ENCODE measurements around the gene RCSD1. TPM values are rescaled to one million over a fixed set of nuclear protein-coding genes. Genes with fewer than 3 reads are reported as not detected.

Gene RCSD1
- total RNA-seq, 1 donor from 2014 or later: 0.98 TPM

DNA sequence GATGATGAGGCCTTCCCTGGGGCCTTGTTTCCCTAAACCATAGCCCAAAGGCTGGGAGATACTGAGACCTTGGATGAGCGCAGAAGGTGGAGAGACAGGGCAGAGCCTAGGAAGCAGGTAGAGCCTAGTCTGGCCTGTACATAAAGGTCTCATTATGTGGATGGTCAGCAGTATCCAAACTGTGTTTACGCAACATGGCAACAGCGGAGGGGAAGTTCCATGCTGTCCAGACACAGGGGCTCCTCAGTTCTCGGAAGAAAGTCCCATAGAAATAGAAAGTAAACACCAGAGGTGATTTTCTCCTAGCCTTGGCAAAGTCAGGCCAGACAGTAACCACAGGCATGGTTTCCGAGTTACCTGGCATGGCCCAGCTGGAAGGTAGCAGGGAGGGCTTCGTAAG, 49.7 kb downstream of the RCSD1 start:
- H3K4me1 ChIP-seq (ENCODE audit: insufficient read depth, low read length): peaks cover 5% of the 10 kb centered on the region
- Mint-ChIP-seq H3K36me3 (ENCODE audit: low read depth, unreplicated experiment) (no peaks in the 10 kb centered on the region), H3K4me1 (ENCODE audit: low read depth, unreplicated experiment) (peaks cover 12% of the 10 kb centered on the region), H3K4me3 (ENCODE audit: unreplicated experiment) (no peak overlapping the region), H3K27me3 (ENCODE audit: low read depth, unreplicated experiment) (peaks cover 8% of the 10 kb centered on the region), H3K9me3 (ENCODE audit: unreplicated experiment) (no peaks in the 10 kb centered on the region), H3K27ac (ENCODE audit: unreplicated experiment) (no peak overlapping the region)
- FAIRE-seq: no peak
- TF ChIP-seq, protein P1, sequence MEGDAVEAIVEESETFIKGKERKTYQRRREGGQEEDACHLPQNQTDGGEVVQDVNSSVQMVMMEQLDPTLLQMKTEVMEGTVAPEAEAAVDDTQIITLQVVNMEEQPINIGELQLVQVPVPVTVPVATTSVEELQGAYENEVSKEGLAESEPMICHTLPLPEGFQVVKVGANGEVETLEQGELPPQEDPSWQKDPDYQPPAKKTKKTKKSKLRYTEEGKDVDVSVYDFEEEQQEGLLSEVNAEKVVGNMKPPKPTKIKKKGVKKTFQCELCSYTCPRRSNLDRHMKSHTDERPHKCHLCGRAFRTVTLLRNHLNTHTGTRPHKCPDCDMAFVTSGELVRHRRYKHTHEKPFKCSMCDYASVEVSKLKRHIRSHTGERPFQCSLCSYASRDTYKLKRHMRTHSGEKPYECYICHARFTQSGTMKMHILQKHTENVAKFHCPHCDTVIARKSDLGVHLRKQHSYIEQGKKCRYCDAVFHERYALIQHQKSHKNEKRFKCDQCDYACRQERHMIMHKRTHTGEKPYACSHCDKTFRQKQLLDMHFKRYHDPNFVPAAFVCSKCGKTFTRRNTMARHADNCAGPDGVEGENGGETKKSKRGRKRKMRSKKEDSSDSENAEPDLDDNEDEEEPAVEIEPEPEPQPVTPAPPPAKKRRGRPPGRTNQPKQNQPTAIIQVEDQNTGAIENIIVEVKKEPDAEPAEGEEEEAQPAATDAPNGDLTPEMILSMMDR (IDR thresholded peaks at IDR 0.05; ENCODE audit: insufficient read depth, low read depth, low read length): no peak
- no peak for TF ChIP-seq EZH2 (IDR thresholded peaks at IDR 0.05; ENCODE audit: insufficient read depth, low read length)
- H4K20me1 ChIP-seq (ENCODE audit: insufficient read depth, low read length): no peaks in the 10 kb centered on the region
- H3K79me2 ChIP-seq (ENCODE audit: insufficient read depth, low read length): no peaks in the 10 kb centered on the region
- DNase-seq (ENCODE audit: low read depth): no peak
- H3K4me3 ChIP-seq (ENCODE audit: insufficient read depth, low read depth, low read length): no peak overlapping the region
- H3K36me3 ChIP-seq (ENCODE audit: insufficient read depth, low read length): no peaks in the 10 kb centered on the region
- no peak overlapping the region for H3K4me2 ChIP-seq (ENCODE audit: low read length)
- no peak overlapping the region for H3K27ac ChIP-seq (ENCODE audit: low read depth, low read length)
- H2AFZ ChIP-seq (ENCODE audit: low read depth, low read length): no peak overlapping the region
- no peak overlapping the region for H3K9ac ChIP-seq (ENCODE audit: low read length)
- no peaks in the 10 kb centered on the region for H3K9me3 ChIP-seq (ENCODE audit: insufficient read depth, low read depth, low read length)
- peaks cover 6% of the 10 kb centered on the region for H3K27me3 ChIP-seq (ENCODE audit: insufficient read depth, low read length)

DNA sequence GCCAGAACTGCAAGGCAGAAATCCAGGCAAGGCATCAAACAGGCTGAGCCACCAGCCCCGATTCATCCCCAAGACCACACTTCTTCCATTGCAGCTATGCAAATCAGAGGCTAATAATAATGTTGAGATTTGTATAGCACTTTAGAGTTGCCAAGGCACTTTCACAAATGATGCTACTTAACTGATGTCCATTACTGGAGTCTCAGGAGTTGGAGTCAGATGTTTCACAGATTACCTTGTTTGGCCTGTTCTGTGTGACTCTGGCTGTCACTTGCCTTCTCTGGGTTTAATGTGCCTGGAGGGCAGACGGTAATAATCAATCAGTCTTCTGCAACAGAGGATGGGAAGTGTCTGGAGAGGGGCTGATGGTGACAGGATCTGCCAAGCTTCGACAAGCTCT, 51.0 kb downstream of the RCSD1 start:
- no peak overlapping the region for H3K27ac Mint-ChIP-seq (ENCODE audit: unreplicated experiment)
- Histone ChIP-seq H3K9me3 (ENCODE audit: insufficient read depth, low read depth, low read length) (no peaks in the 10 kb centered on the region), H3K36me3 (ENCODE audit: insufficient read depth, low read length) (no peaks in the 10 kb centered on the region), H2AFZ (ENCODE audit: low read depth, low read length) (no peak overlapping the region), H4K20me1 (ENCODE audit: insufficient read depth, low read length) (no peaks in the 10 kb centered on the region), H3K27ac (ENCODE audit: low read depth, low read length) (no peak overlapping the region), H3K4me1 (ENCODE audit: insufficient read depth, low read length) (peaks cover 5% of the 10 kb centered on the region), H3K4me3 (ENCODE audit: insufficient read depth, low read depth, low read length) (no peak overlapping the region), H3K9ac (ENCODE audit: low read length) (no peak overlapping the region), H3K27me3 (ENCODE audit: insufficient read depth, low read length) (peaks cover 6% of the 10 kb centered on the region), H3K4me2 (ENCODE audit: low read length) (no peak overlapping the region), H3K79me2 (ENCODE audit: insufficient read depth, low read length) (no peaks in the 10 kb centered on the region)
- no peak for TF ChIP-seq EZH2 (IDR thresholded peaks at IDR 0.05; ENCODE audit: insufficient read depth, low read length)
- TF ChIP-seq, protein P1 (IDR thresholded peaks at IDR 0.05; ENCODE audit: insufficient read depth, low read depth, low read length): no peak
- H3K4me1 Mint-ChIP-seq (ENCODE audit: low read depth, unreplicated experiment): peaks cover 18% of the 10 kb centered on the region
- H3K27me3 Mint-ChIP-seq (ENCODE audit: low read depth, unreplicated experiment): peaks cover 9% of the 10 kb centered on the region
- H3K4me3 Mint-ChIP-seq (ENCODE audit: unreplicated experiment): no peak overlapping the region
- no peak for FAIRE-seq
- no peak for DNase-seq (ENCODE audit: low read depth)
- H3K36me3 Mint-ChIP-seq (ENCODE audit: low read depth, unreplicated experiment): no peaks in the 10 kb centered on the region
- H3K9me3 Mint-ChIP-seq (ENCODE audit: unreplicated experiment): no peaks in the 10 kb centered on the region

DNA sequence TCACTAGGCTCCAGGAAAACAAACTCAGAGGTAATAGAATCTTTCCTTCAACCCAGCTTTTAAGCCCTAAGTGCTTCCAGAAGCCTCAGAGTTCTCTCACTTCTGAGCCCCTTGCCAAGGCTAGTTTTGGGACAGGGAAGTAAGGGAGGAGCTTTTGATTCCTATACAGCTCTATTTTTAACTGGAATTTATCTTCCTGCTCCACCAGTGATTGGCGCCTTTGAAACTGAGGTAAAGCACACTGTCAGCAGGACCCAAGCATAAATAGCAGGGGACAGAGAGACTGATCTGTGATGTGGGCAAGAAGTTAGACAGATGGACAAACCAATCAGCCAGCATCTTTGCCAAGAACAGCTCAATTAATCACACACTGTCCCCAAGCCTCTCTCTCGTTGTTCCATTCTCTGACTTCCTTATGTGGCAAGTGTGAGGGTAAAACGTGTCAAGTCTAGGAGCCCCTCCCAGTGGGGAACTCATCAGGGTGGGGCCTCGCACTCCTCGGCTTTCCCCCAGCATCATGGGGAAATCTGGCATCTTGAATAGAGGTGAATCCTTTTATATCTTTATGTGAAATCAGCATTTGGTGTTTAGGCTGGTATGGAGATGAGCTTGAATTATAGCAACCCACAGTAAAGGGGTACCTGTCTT, 51.5 kb downstream of the RCSD1 start:
- Histone ChIP-seq H3K4me2 (ENCODE audit: low read length) (no peak overlapping the region), H3K27ac (ENCODE audit: low read depth, low read length) (no peak overlapping the region), H4K20me1 (ENCODE audit: insufficient read depth, low read length) (no peaks in the 10 kb centered on the region), H3K4me3 (ENCODE audit: insufficient read depth, low read depth, low read length) (no peak overlapping the region), H3K79me2 (ENCODE audit: insufficient read depth, low read length) (no peaks in the 10 kb centered on the region), H3K4me1 (ENCODE audit: insufficient read depth, low read length) (peaks cover 5% of the 10 kb centered on the region), H2AFZ (ENCODE audit: low read depth, low read length) (no peak overlapping the region), H3K36me3 (ENCODE audit: insufficient read depth, low read length) (no peaks in the 10 kb centered on the region), H3K9ac (ENCODE audit: low read length) (no peak overlapping the region), H3K9me3 (ENCODE audit: insufficient read depth, low read depth, low read length) (no peaks in the 10 kb centered on the region), H3K27me3 (ENCODE audit: insufficient read depth, low read length) (peaks cover 6% of the 10 kb centered on the region)
- Mint-ChIP-seq H3K9me3 (ENCODE audit: unreplicated experiment) (no peaks in the 10 kb centered on the region), H3K36me3 (ENCODE audit: low read depth, unreplicated experiment) (no peaks in the 10 kb centered on the region), H3K27me3 (ENCODE audit: low read depth, unreplicated experiment) (peaks cover 10% of the 10 kb centered on the region), H3K4me1 (ENCODE audit: low read depth, unreplicated experiment) (peaks cover 18% of the 10 kb centered on the region), H3K4me3 (ENCODE audit: unreplicated experiment) (no peak overlapping the region), H3K27ac (ENCODE audit: unreplicated experiment) (no peak overlapping the region)
- TF ChIP-seq, protein P1 (IDR thresholded peaks at IDR 0.05; ENCODE audit: insufficient read depth, low read depth, low read length): no peak
- no peak for TF ChIP-seq EZH2 (IDR thresholded peaks at IDR 0.05; ENCODE audit: insufficient read depth, low read length)
- DNase-seq (ENCODE audit: low read depth) (no peak), FAIRE-seq (no peak)

Data from astrocyte (in vitro differentiated cells and primary cell).